ENCODE results near the gene COL27A1. TPM values are rescaled to one million over a fixed set of nuclear protein-coding genes. Genes with fewer than 3 reads are reported as not detected.

The COL27A1 gene
- polyA plus RNA-seq, 1 donor (not counting 4 experiments of a cell fraction or from before 2014, with no cell fraction given) = 14.0 TPM

DNA sequence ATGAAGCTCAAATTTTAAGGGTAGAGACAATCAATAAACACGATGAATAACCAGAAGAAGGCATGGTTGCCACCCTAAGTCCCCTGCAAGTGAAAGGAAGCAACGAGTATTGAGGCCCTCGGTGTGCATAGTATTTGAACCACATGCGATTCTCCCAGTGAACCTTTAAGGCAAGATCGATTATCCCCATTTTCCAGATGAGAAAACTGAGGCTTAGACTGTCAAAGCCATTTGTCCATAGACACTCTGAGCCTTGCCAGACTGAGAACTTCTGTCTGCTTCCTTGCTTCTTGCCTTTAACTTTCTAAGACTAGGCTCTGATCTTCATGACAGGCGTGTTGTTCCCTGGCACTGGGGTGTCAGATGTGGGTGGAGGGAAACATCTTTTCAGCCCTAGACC, 58.2 kb downstream of the COL27A1 start:
- Histone ChIP-seq H3K9me1 (ENCODE audit: control insufficient read depth, extremely low read depth, insufficient read depth, low read length) (no peaks in the 10 kb centered on the region), H3K27me3 (ENCODE audit: control insufficient read depth, extremely low read depth, insufficient read depth, low read length) (no peaks in the 10 kb centered on the region), H4K20me1 (ENCODE audit: control insufficient read depth, extremely low read depth, insufficient read depth, low read length) (no peaks in the 10 kb centered on the region), H3K9ac (ENCODE audit: control insufficient read depth, extremely low read depth, insufficient read depth, low read length) (no peak overlapping the region), H3K79me2 (ENCODE audit: control insufficient read depth, insufficient read depth, low read length) (no peaks in the 10 kb centered on the region), H2AFZ (ENCODE audit: control insufficient read depth, low read length) (no peak overlapping the region), H3K4me3 (ENCODE audit: control insufficient read depth in 2 of 3, extremely low read depth in 1 of 3, insufficient read depth in 2 of 3, low read depth in 1 of 3, low read length in 3 of 3) (no peak overlapping the region), H3K27ac (ENCODE audit: control insufficient read depth, insufficient read depth, low read length) (no peak overlapping the region), H3K4me1 (ENCODE audit: control insufficient read depth, extremely low read depth, insufficient read depth, low read length) (peaks cover 17% of the 10 kb centered on the region), H3K4me2 (ENCODE audit: control insufficient read depth, extremely low read depth, insufficient read depth, low read depth, low read length) (no peak overlapping the region), H3K9me3 (ENCODE audit: control insufficient read depth, low read depth, low read length) (no peaks in the 10 kb centered on the region), H3K36me3 (ENCODE audit: control insufficient read depth in 2 of 2, extremely low read depth in 1 of 2, insufficient read depth in 2 of 2, low read length in 2 of 2) (peaks cover 11 to 15% of the 10 kb centered on the region in 2 experiments)
- dilution Hi-C loops (cut with MboI; ENCODE audit: extremely low pct_ligation_motif_present, low sequenced_read_pairs) = no loop called here
- no peak for FAIRE-seq
- TF ChIP-seq, protein P1, sequence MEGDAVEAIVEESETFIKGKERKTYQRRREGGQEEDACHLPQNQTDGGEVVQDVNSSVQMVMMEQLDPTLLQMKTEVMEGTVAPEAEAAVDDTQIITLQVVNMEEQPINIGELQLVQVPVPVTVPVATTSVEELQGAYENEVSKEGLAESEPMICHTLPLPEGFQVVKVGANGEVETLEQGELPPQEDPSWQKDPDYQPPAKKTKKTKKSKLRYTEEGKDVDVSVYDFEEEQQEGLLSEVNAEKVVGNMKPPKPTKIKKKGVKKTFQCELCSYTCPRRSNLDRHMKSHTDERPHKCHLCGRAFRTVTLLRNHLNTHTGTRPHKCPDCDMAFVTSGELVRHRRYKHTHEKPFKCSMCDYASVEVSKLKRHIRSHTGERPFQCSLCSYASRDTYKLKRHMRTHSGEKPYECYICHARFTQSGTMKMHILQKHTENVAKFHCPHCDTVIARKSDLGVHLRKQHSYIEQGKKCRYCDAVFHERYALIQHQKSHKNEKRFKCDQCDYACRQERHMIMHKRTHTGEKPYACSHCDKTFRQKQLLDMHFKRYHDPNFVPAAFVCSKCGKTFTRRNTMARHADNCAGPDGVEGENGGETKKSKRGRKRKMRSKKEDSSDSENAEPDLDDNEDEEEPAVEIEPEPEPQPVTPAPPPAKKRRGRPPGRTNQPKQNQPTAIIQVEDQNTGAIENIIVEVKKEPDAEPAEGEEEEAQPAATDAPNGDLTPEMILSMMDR (optimal IDR thresholded peaks at IDR 0.05 in 1 of 3, IDR thresholded peaks at IDR 0.05 in 1 of 3, conservative IDR thresholded peaks at IDR 0.05 in 1 of 3; ENCODE audit: extremely low read depth in 1 of 3, insufficient read depth in 2 of 3, low read length in 3 of 3) = no peak
- no peak for TF ChIP-seq EZH2 (IDR thresholded peaks at IDR 0.05; ENCODE audit: low read length)
- no peak for DNase-seq (ENCODE audit: low read depth, low spot score)

DNA sequence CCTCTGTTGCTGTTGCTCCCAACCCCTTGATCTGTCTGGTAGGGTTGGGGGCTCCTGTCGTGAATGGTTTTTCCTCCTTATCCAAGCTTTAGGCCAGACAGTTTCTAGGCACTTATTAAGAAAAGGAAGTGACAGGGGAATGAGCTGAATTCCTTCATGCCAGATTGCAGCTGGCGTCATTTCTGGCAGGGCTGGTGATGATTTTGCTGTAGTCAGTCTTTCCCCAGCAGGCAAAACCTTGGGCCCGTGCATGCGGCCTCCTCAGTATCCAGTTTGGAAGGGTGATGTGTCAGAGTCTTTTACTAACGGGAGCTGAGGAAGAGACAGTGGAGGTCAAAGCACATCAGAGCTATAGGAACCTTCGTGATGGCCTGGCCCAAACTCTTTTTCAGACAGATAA, 58.8 kb downstream of the COL27A1 start:
- dilution Hi-C loops (cut with MboI; ENCODE audit: extremely low pct_ligation_motif_present, low sequenced_read_pairs) = no loop called here
- no peak overlapping the region for H3K27ac ChIP-seq (ENCODE audit: control insufficient read depth, insufficient read depth, low read length)
- H3K79me2 ChIP-seq (ENCODE audit: control insufficient read depth, insufficient read depth, low read length) = no peaks in the 10 kb centered on the region
- FAIRE-seq (no peak), DNase-seq (ENCODE audit: low read depth, low spot score) (no peak)
- no peak overlapping the region for H3K4me3 ChIP-seq (ENCODE audit: control insufficient read depth in 2 of 3, extremely low read depth in 1 of 3, insufficient read depth in 2 of 3, low read depth in 1 of 3, low read length in 3 of 3)
- no peaks in the 10 kb centered on the region for H3K9me3 ChIP-seq (ENCODE audit: control insufficient read depth, low read depth, low read length)
- H3K4me1 ChIP-seq (ENCODE audit: control insufficient read depth, extremely low read depth, insufficient read depth, low read length) = peaks cover 17% of the 10 kb centered on the region
- no peak overlapping the region for H3K9ac ChIP-seq (ENCODE audit: control insufficient read depth, extremely low read depth, insufficient read depth, low read length)
- no peaks in the 10 kb centered on the region for H3K9me1 ChIP-seq (ENCODE audit: control insufficient read depth, extremely low read depth, insufficient read depth, low read length)
- TF ChIP-seq, protein P1 (optimal IDR thresholded peaks at IDR 0.05 in 1 of 3, IDR thresholded peaks at IDR 0.05 in 1 of 3, conservative IDR thresholded peaks at IDR 0.05 in 1 of 3; ENCODE audit: extremely low read depth in 1 of 3, insufficient read depth in 2 of 3, low read length in 3 of 3) = no peak
- no peak for TF ChIP-seq EZH2 (IDR thresholded peaks at IDR 0.05; ENCODE audit: low read length)
- no peaks in the 10 kb centered on the region for H3K27me3 ChIP-seq (ENCODE audit: control insufficient read depth, extremely low read depth, insufficient read depth, low read length)
- H3K36me3 ChIP-seq (ENCODE audit: control insufficient read depth in 2 of 2, extremely low read depth in 1 of 2, insufficient read depth in 2 of 2, low read length in 2 of 2) = peaks cover 12 to 15% of the 10 kb centered on the region in 2 experiments
- H3K4me2 ChIP-seq (ENCODE audit: control insufficient read depth, extremely low read depth, insufficient read depth, low read depth, low read length) = peak overlapping the region; percentile 31
- no peak overlapping the region for H2AFZ ChIP-seq (ENCODE audit: control insufficient read depth, low read length)
- no peaks in the 10 kb centered on the region for H4K20me1 ChIP-seq (ENCODE audit: control insufficient read depth, extremely low read depth, insufficient read depth, low read length)

Data from keratinocyte (primary cell).